HG03457 (cell line): ENCODE data around the gene ARHGAP31.
"Not testable (repeated sequence)": the region's sequence is repeated elsewhere in the genome, so short reads cannot be mapped to it uniquely, and the experiment has no call there.

Source experiments
- ATAC-seq: cut with Tn5 transposase; IDR thresholded peaks from one replicate; pipeline ENCODE4 v1.9.1; 2021; ENCODE audit warnings: moderate number of reproducible peaks; ENCODE audit not compliant: unreplicated experiment

Gene ARHGAP31

GRCh38 chr3:119318876-119319275 lies 24.7 kb downstream of the ARHGAP31 start:
- ATAC-seq = no peak

DNA sequence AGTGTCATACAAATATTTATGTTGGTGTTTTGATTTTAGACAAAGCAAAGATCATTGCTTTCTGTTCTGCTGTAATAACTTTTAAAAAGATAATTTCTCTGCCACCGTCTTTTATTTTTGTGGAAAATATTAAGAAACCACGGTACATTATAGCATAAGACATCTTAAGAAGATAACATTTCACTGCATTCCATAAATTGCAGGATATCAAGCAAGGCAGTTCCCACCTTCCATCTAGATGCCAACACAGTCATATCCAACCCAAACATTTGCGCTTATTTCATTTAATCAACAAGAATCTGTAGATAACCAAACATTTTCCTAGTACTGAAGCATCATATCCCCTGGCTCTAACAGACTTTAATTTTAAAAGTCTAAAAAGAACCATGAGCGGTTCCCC lies 25.1 kb downstream of the ARHGAP31 start:
- no peak for ATAC-seq

DNA sequence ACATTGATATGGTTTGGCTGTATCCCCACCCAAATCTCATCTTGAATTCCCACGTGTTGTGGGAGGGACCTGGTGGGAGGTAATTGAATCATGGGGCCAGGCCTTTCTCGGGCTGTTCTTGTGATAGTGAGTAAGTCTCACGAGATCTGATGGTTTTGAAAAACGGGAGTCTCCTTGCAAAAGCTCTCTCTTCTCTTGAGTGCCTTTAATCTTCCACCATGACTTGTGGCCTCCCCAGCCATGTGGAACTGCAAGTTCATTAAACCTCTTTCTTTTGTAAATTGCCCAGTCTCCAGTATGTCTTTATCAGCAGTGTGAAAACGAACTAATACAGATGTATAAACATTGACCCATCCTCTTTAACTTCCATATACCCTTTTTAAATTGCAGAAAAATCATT lies 26.6 kb downstream of the ARHGAP31 start:
- not testable (repeated sequence) for ATAC-seq

DNA sequence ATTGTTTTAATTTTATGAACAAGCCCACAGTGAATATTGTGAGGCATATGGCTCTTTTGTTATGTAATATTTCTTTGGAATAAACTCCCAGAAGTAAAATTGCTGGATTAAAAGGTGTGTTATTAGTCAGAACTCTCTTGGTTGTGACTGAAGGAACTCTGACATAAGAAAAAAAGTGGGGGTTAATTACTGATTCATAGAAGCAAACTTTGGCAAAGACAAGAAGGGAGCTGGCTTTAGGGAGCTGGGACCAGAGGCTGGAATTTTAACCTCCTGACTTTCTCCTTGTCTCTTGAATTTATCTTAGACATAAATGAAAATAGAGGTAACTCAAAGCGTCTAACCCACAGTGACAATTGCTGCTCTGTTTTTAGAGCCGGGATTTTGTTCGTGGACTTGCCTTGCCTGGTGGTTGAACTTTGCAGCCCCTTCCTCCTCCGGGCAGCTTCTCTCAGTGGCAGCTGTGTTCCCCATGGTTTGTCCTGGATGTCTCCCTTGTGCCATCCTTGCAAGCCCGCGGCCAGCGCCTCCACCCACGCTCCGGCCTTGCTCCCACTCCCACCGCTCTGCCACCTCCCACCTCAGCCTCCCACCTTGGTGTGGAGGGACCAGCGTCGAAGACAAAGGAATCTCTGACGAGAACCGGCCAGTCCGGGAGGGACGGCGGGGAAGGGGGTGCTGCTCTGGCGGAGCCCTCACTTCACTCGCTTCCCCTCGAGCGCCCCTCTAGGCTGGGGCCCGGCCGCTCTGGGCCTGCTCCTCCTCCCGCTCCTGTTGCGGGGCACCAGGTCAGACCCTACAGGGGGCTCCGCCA lies 28.0 kb downstream of the ARHGAP31 start:
- ATAC-seq = peak; percentile 8

- peak; percentile 86 for ATAC-seq
Observed at GRCh38 chr3:119322835-119323722, 28.9 kb downstream of the ARHGAP31 start.

DNA sequence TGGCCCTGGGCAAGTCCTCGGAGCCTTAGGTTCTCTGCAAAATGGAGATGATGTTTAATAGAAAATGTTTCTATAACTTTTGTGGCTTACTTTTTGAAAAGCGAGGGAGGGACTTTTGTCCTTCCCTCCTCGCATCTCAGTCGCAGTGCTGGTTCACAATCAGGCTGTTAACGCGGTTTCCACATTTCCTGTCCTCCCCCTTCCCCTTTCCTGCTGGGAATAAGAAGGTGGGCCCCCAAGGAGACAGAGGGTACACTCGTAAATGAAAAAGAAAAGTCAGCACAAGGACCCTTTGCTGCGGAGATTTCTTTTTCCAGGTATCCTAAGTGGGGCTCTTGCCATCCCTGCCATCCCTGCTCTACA lies 29.5 kb downstream of the ARHGAP31 start:
- no peak for ATAC-seq

DNA sequence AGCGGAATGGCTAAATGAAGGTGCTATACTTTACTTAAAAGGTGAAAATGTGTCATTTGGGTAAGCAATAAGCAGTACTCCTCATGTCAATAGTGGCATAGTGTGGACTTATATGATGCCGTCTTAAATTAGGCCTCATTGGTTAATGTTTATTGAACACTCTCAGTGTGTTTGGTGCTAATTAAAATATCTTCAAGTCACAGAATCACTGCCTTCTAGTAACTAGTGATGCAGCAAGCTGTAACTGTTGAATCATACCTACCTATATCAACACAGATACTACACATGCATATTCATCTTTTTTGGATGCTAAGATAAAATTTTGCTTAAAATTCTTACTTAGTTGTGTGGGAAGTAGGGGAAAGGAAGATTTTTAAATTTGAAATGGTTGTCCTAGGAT lies 30.7 kb downstream of the ARHGAP31 start:
- no peak for ATAC-seq

GRCh38 chr3:119326976-119327375 lies 32.8 kb downstream of the ARHGAP31 start:
- ATAC-seq = no peak

- ATAC-seq = no peak
Observed at GRCh38 chr3:119329551-119329950, 35.4 kb downstream of the ARHGAP31 start.

DNA sequence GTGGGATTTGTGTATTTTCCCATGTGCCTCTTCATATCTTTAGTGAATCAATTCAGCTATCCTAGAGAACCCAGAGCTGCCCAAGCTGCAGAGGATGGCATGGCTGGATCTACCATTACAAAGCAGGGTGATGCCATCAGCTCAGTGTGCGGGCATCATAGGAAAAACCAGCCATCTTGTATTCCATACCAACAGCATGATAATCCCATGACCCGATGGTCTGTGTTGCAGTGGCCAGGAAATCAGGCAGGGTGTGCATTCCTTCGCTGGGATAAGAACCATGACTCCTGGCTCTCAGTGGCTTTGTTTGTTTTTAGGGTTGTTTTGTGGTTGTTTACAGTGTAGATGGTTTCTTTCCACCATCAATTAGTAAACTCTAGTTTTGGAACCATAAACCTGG lies 36.0 kb downstream of the ARHGAP31 start:
- ATAC-seq = no peak

DNA sequence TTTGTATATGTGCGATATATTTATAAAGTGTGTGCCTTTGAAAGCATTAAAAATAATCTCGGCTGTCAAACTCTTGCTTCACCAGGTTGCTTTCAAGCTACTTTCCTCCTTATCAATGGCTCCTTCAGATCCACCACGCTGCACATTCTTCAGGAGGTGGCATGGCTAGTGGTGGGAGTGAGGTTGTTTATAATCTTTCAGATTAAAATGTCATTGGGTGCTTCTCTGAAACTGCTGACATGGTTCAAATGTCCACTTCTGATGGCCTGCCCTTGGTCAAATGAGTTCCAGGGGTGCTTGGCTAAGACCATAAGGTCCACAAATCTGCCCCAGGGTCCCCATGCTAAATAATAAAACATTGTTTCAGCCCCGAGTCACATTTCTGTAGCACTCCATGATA lies 36.7 kb downstream of the ARHGAP31 start:
- ATAC-seq = no peak

DNA sequence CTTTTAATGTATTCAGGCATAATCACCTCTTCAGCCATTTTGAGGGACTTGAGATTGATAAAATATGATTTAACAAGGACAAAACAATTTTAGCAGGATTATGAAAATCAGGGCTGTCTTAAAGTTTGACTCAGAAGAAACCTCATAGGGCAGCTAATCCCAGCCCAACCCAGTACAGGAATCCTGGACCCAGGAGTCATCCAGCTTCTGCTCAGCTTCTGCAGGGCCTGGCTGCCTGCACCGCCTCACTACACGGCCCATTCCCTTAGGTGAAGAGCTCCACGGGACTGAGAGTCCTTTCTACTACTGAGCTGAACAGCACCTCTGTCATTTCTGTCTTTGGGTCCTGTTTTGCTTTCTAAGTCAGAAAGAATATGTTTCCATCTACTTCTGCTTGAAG lies 37.5 kb downstream of the ARHGAP31 start:
- ATAC-seq = no peak

GRCh38 chr3:119333773-119334509 lies 39.8 kb downstream of the ARHGAP31 start:
- no peak for ATAC-seq

- no peak for ATAC-seq
Observed at GRCh38 chr3:119336823-119337222, 42.6 kb downstream of the ARHGAP31 start.

DNA sequence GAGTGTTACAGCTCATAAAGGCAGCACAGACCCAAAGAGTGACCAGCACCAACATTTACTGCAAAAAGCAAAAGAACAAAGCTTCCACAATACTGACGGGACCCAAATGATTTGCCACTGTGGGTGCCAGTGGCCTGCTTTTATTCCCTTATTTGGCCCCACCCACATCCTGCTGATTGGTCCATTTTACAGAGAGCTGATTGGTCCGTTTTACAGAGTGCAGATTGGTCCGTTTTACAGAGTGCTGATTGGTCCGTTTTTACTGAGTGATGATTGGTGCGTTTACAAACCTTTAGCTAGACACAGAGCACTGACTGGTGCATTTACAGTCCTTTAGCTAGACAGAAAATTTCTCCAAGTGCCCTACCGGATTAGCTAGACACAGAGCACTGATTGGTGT lies 43.2 kb downstream of the ARHGAP31 start:
- not testable (repeated sequence) for ATAC-seq

GRCh38 chr3:119338754-119339153 lies 44.6 kb downstream of the ARHGAP31 start:
- ATAC-seq = no peak

GRCh38 chr3:119340014-119340413 lies 45.8 kb downstream of the ARHGAP31 start:
- ATAC-seq = no peak

GRCh38 chr3:119340446-119340845 lies 46.3 kb downstream of the ARHGAP31 start:
- ATAC-seq = no peak

DNA sequence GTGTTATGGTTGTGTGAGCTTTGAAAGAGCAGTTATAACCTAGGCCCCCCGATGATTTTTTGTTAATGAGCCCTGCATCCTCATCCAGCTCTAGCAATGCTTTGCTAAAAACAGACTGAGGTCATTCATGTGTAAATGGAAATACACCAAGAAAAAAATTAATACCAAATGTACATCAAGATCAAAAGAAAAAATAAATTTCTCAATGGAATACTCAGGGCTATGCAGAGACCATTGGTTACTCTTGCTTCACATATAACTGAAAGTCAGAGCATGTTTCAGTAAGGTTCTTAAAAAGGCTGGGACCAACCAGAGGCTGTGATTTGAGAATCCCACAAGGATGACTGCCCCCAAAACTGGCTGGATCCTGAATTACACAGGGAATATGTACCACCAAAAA lies 48.0 kb downstream of the ARHGAP31 start:
- no peak for ATAC-seq

DNA sequence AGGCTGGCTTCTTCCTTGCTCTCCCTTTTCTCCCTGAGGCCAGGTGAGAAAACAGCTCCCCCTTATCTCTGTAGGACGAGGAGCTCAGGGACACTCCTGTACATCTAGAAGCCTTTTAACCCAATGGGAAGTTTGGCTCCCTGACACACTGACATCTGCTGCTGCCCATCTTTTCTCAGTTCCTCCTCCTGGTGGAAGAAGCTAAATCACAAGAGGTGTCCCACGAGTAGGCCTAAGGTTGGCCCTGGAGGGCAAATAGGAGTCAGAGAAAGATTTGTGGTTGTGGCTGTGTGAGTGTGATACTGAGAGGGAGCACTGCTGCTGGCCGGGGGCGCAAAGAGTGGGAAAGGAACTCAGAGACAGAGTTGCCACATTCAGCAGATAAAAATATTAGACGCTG lies 49.5 kb downstream of the ARHGAP31 start:
- ATAC-seq = peak; percentile 61

DNA sequence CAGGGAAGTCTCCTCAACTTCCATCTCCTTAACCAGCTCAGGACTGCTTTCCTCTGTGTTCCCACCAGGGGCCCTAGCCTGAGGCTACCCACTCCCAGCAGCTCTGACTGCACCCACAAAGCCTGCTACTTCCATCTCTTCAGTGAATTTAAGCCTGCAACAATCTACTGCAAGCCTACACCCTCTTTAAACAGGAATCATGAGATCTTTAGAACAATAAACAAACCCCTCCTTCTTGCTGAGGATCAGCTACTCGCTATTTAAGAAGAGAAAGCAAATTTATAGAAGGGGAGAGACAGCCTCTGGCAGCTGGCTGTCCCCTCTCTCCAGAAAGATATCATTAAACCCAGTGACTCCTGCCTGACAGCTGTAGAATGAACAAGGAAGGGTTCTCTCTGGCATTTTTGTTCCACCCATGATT lies 51.9 kb downstream of the ARHGAP31 start:
- ATAC-seq = no peak
